Measurements from ENCODE around the gene SH3TC2.

DNA sequence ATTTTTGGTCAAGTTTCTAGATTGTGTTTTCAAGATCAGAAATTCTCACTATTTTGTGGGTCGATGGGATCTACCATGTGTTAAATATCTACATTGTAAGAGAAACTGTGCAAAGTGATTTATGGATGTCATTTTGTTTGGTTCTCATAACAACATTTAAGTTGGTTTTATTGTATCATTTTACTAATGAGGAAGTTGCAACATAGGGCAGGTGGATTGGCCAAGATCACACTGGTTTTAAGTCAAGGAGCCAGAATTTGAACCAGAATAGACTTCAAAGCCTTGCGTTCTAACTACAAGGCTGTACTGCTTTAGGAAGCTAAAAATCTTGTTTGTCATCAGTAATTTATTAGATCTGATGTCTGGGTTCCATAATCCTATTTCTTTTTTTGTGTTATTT is 23.4 kb downstream of the SH3TC2 start:
- TF ChIP-seq, protein P1, sequence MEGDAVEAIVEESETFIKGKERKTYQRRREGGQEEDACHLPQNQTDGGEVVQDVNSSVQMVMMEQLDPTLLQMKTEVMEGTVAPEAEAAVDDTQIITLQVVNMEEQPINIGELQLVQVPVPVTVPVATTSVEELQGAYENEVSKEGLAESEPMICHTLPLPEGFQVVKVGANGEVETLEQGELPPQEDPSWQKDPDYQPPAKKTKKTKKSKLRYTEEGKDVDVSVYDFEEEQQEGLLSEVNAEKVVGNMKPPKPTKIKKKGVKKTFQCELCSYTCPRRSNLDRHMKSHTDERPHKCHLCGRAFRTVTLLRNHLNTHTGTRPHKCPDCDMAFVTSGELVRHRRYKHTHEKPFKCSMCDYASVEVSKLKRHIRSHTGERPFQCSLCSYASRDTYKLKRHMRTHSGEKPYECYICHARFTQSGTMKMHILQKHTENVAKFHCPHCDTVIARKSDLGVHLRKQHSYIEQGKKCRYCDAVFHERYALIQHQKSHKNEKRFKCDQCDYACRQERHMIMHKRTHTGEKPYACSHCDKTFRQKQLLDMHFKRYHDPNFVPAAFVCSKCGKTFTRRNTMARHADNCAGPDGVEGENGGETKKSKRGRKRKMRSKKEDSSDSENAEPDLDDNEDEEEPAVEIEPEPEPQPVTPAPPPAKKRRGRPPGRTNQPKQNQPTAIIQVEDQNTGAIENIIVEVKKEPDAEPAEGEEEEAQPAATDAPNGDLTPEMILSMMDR (conservative IDR thresholded peaks at IDR 0.05; ENCODE audit: low read depth, low read length) = no peak
- TF ChIP-seq EZH2 (IDR thresholded peaks at IDR 0.05; ENCODE audit: low read length, unreplicated experiment) = no peak
- TF ChIP-seq EZH2phosphoT487 (IDR thresholded peaks at IDR 0.05; ENCODE audit: borderline replicate concordance, low read length) = no peak
